Trophoblast cell (in vitro differentiated cells and primary cell): ENCODE measurements around the gene UNK.

Source experiments
- DNase-seq, 2 donors: peaks; one replicate each; pipeline ENCODE4 v3.0.0-alpha.2; 2016
- H2AFZ ChIP-seq: 2 replicates; pipeline ENCODE4 v1.6.1; 2013; ENCODE audit warnings: low read length, moderate library complexity, mild to moderate bottlenecking; ENCODE audit not compliant: insufficient read depth, poor library complexity
- H2AK5ac ChIP-seq: 2 replicates; pipeline ENCODE4 v1.6.1; 2013; ENCODE audit warnings: mild to moderate bottlenecking, low read length
- H2BK120ac ChIP-seq: 2 replicates; pipeline ENCODE4 v1.6.1; 2013; ENCODE audit warnings: low read length, mild to moderate bottlenecking, moderate library complexity; ENCODE audit not compliant: insufficient read depth, poor library complexity
- H2BK12ac ChIP-seq: 2 replicates; pipeline ENCODE4 v1.6.1; 2013; ENCODE audit warnings: mild to moderate bottlenecking, low read length, moderate library complexity
- H2BK5ac ChIP-seq: 2 replicates; pipeline ENCODE4 v1.6.1; 2013; ENCODE audit warnings: low read length, low read depth, moderate library complexity, mild to moderate bottlenecking; ENCODE audit not compliant: poor library complexity
- H3K14ac ChIP-seq: 2 replicates; pipeline ENCODE4 v1.6.1; 2013; ENCODE audit warnings: mild to moderate bottlenecking, low read length
- H3K18ac ChIP-seq: 2 replicates; pipeline ENCODE4 v1.6.1; 2013; ENCODE audit warnings: mild to moderate bottlenecking, low read length
- H3K23ac ChIP-seq: 2 replicates; pipeline ENCODE4 v1.6.1; 2013; ENCODE audit warnings: low read length
- H3K27ac ChIP-seq: 2 replicates; pipeline ENCODE4 v1.5.1; 2013; ENCODE audit warnings: low read depth, mild to moderate bottlenecking, inconsistent platforms, low read length, moderate library complexity
- H3K27me3 ChIP-seq: 2 replicates; pipeline ENCODE4 v1.6.1; 2013; ENCODE audit warnings: inconsistent platforms, mild to moderate bottlenecking, low read length, moderate library complexity; ENCODE audit not compliant: insufficient read depth
- H3K36me3 ChIP-seq, 2 experiments: 1 replicate in 1 of 2; 2 replicates in 1 of 2; pipeline ENCODE4 v1.6.1; 2013; ENCODE audit warnings: low read length in 2 of 2, mild to moderate bottlenecking in 2 of 2, moderate library complexity in 1 of 2; ENCODE audit not compliant: insufficient read depth in 2 of 2, control insufficient read depth in 1 of 2
- H3K4ac ChIP-seq: 2 replicates; pipeline ENCODE4 v1.6.1; 2013; ENCODE audit warnings: low read depth, mild to moderate bottlenecking, low read length, moderate library complexity
- H3K4me1 ChIP-seq, 2 experiments: 1 replicate in 1 of 2; 2 replicates in 1 of 2; pipeline ENCODE4 v1.6.1; 2013; ENCODE audit warnings: low read length in 2 of 2, mild to moderate bottlenecking in 2 of 2, moderate library complexity in 1 of 2; ENCODE audit not compliant: insufficient read depth in 2 of 2, control insufficient read depth in 1 of 2
- H3K4me2 ChIP-seq: 2 replicates; pipeline ENCODE4 v1.6.1; 2013; ENCODE audit warnings: inconsistent platforms, mild to moderate bottlenecking, low read length, moderate library complexity
- H3K4me3 ChIP-seq: 2 replicates; pipeline ENCODE4 v1.5.1; 2013; ENCODE audit warnings: mild to moderate bottlenecking, low read depth, low read length, inconsistent platforms
- H3K79me1 ChIP-seq: one replicate; pipeline ENCODE4 v1.6.1; 2013; ENCODE audit warnings: low read length
- H3K79me2 ChIP-seq: 2 replicates; pipeline ENCODE4 v1.6.1; 2013; ENCODE audit warnings: low read length, mild to moderate bottlenecking; ENCODE audit not compliant: control insufficient read depth, insufficient read depth, poor library complexity
- H3K9ac ChIP-seq: 2 replicates; pipeline ENCODE4 v1.6.1; 2013; ENCODE audit warnings: mild to moderate bottlenecking, low read length
- H3K9me3 ChIP-seq: 2 replicates; pipeline ENCODE4 v1.6.1; 2013; ENCODE audit warnings: low read depth, mild to moderate bottlenecking, control low read depth, inconsistent platforms, low read length; ENCODE audit not compliant: insufficient read depth
- H4K12ac ChIP-seq: 2 replicates; pipeline ENCODE4 v1.6.1; 2013; ENCODE audit warnings: low read depth, mild to moderate bottlenecking, low read length, moderate library complexity
- H4K8ac ChIP-seq: 2 replicates; pipeline ENCODE4 v1.6.1; 2013; ENCODE audit warnings: low read depth, mild to moderate bottlenecking, low read length, moderate library complexity
- H4K91ac ChIP-seq: one replicate; pipeline ENCODE4 v1.6.1; 2013; ENCODE audit warnings: low read depth, mild to moderate bottlenecking, low read length, moderate library complexity
- WGBS: extraction: QIAGEN DNeasy Blood & Tissue Kit; methylation state at CpG from one replicate; pipeline ENCODE4 v1.1.7; 2013; ENCODE audit warnings: missing lambda C conversion rate; ENCODE audit not compliant: insufficient read length, insufficient coverage; ENCODE audit errors: extremely low coverage; 5-methylcytosine and 5-hydroxymethylcytosine counted together

The UNK gene

GRCh38 chr17:75807861-75808260 lies 23.3 kb downstream of the UNK start:
- Histone ChIP-seq H3K4ac (no peak overlapping the region), H3K27ac (no peak overlapping the region), H4K8ac (no peak overlapping the region), H2BK12ac (peak overlapping the region; percentile 27), H3K79me1 (peaks cover 12% of the 10 kb centered on the region), H3K4me3 (no peak overlapping the region), H4K12ac (no peak overlapping the region), H4K91ac (peak overlapping the region; percentile 30), H3K79me2 (peaks cover 8% of the 10 kb centered on the region), H2BK5ac (no peak overlapping the region), H3K9me3 (no peaks in the 10 kb centered on the region), H3K14ac (no peak overlapping the region), H3K4me1 (peaks cover 18 to 19% of the 10 kb centered on the region in 2 experiments), H3K36me3 (peaks cover 26 to 30% of the 10 kb centered on the region in 2 experiments), H2BK120ac (no peak overlapping the region), H3K23ac (no peak overlapping the region), H2AK5ac (no peak overlapping the region), H3K27me3 (no peaks in the 10 kb centered on the region), H3K18ac (no peak overlapping the region), H3K9ac (no peak overlapping the region), H3K4me2 (no peak overlapping the region), H2AFZ (no peak overlapping the region)
- no peak for DNase-seq
- no CpG with 5 or more reads among the region's 3 CpGs for WGBS

DNA sequence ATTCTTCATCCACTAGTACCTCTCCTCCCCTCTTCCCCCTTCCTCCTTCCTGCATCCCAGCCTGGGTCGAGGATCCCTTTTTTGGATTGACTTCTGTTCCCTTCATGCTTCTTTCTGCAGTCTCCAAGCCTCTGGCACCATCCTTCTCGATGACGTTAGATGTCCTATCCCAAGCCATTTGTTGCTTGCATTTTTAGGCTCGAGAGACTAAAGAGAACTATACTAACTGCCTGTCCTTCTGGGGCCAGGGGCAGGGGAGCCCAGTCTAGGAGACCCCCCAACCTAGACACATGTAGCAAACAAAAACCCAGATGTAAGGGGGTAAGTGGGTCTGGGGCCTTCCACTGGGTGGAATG lies 23.9 kb downstream of the UNK start:
- no peak overlapping the region for H3K4me3 ChIP-seq
- H3K79me2 ChIP-seq, result peaks cover 8% of the 10 kb centered on the region
- H3K14ac ChIP-seq, result peak overlapping the region; percentile 45
- H2AFZ ChIP-seq, result peak overlapping the region; percentile 35
- H2BK12ac ChIP-seq, result peak overlapping the region; percentile 63
- peaks cover 18 to 19% of the 10 kb centered on the region in 2 experiments for H3K4me1 ChIP-seq
- H4K8ac ChIP-seq, result no peak overlapping the region
- H3K4ac ChIP-seq, result peak overlapping the region; percentile 25
- WGBS, result no CpG with 5 or more reads among the region's 4 CpGs
- peak overlapping the region; percentile 30 for H4K91ac ChIP-seq
- no peak for DNase-seq
- no peak overlapping the region for H3K9ac ChIP-seq
- H3K79me1 ChIP-seq, result peaks cover 12% of the 10 kb centered on the region
- H2BK5ac ChIP-seq, result peak overlapping the region; percentile 45
- peak overlapping the region; percentile 82 for H3K27ac ChIP-seq
- no peaks in the 10 kb centered on the region for H3K27me3 ChIP-seq
- no peak overlapping the region for H4K12ac ChIP-seq
- H3K9me3 ChIP-seq, result no peaks in the 10 kb centered on the region
- H2BK120ac ChIP-seq, result peak overlapping the region; percentile 58
- H3K4me2 ChIP-seq, result no peak overlapping the region
- no peak overlapping the region for H3K23ac ChIP-seq
- peak overlapping the region; percentile 55 for H3K18ac ChIP-seq
- H3K36me3 ChIP-seq, result peaks cover 33 to 37% of the 10 kb centered on the region in 2 experiments
- H2AK5ac ChIP-seq, result peak overlapping the region; percentile 53

DNA sequence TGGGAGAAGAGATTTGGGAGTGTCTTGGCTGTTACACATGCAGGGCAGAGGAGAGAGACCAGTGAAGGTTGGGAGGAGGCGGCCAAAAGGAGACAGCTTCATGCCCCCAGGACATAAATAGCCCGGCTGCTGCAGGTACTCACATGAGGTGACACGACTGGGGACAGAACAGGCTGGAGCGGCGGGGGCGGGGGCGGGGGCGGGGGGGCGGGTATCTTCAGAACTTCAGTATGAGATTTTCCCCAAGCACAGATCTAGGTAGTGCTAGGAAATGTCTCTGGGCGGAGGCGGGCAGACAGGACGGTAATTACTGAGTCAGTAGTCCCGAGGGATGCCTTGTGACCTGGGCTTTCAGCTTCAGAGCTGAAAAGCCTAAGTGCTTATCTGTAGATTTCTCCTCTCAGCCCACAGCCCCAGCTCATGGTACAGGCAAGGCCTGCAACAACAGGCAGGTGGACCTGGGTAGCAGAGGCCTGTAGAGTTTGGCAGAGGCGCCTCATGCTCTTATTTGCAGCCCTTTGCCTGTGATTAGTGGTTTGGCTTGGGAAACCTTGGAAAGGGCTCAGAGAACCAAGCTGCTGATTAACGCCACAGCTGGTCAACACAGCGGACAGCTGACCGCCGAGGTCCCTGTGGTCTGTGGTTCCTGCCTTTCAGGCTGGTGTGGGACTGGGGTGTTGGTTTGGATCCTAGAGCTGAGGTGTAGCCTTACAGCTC lies 24.5 kb downstream of the UNK start:
- peak overlapping the region; percentile 83 for H3K27ac ChIP-seq
- H3K36me3 ChIP-seq, result peaks cover 38 to 42% of the 10 kb centered on the region in 2 experiments
- peaks cover 8% of the 10 kb centered on the region for H3K79me2 ChIP-seq
- no CpG with 5 or more reads among the region's 18 CpGs for WGBS
- H3K4me1 ChIP-seq, result peaks cover 18 to 19% of the 10 kb centered on the region in 2 experiments
- H3K9ac ChIP-seq, result peak overlapping the region; percentile 4
- peak overlapping the region; percentile 53 for H2AK5ac ChIP-seq
- H2BK12ac ChIP-seq, result peak overlapping the region; percentile 63
- H4K8ac ChIP-seq, result peak overlapping the region; percentile 45
- H2BK5ac ChIP-seq, result peak overlapping the region; percentile 74
- peak overlapping the region; percentile 15 for H3K4ac ChIP-seq
- H3K23ac ChIP-seq, result no peak overlapping the region
- no peak overlapping the region for H3K4me3 ChIP-seq
- peak overlapping the region; percentile 44 for H3K14ac ChIP-seq
- no peaks in the 10 kb centered on the region for H3K27me3 ChIP-seq
- H4K91ac ChIP-seq, result peak overlapping the region; percentile 80
- no peak overlapping the region for H4K12ac ChIP-seq
- H3K9me3 ChIP-seq, result no peaks in the 10 kb centered on the region
- peak overlapping the region; percentile 69 for H3K18ac ChIP-seq
- peak overlapping the region; percentile 73 for H2BK120ac ChIP-seq
- H3K4me2 ChIP-seq, result no peak overlapping the region
- H2AFZ ChIP-seq, result peak overlapping the region; percentile 17
- DNase-seq, result peak; percentile 93 to 95
- peaks cover 12% of the 10 kb centered on the region for H3K79me1 ChIP-seq

DNA sequence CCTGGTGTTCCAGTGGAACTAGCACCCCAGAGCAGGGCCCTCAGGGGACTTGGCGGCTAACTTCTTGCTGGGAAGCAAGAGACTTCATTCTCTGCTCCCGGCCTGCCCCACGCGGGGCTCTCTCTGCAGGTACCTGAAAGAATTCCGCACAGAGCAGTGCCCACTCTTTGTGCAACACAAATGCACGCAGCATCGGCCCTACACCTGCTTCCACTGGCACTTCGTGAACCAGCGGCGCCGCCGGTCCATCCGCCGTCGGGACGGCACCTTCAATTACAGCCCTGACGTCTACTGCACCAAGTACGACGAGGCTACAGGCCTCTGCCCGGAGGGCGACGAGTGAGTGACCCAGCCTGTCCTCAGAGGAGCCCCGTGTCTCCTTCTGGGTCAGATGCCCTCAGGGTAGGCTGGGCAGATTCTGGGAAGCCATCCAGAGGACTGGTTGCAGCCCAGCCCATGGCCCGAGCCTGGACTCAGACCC lies 25.1 kb downstream of the UNK start:
- Histone ChIP-seq H4K91ac (peak overlapping the region; percentile 80), H3K9ac (peak overlapping the region; percentile 4), H3K4me1 (peaks cover 22 to 23% of the 10 kb centered on the region in 2 experiments), H4K12ac (no peak overlapping the region), H3K79me2 (peaks cover 8% of the 10 kb centered on the region), H3K9me3 (no peaks in the 10 kb centered on the region), H2BK5ac (peak overlapping the region; percentile 74), H3K14ac (peak overlapping the region; percentile 56), H3K36me3 (peaks cover 41 to 46% of the 10 kb centered on the region in 2 experiments), H2BK120ac (peak overlapping the region; percentile 73), H3K4me3 (no peak overlapping the region), H3K4ac (peak overlapping the region; percentile 15), H3K4me2 (no peak overlapping the region), H3K18ac (peak overlapping the region; percentile 69), H3K27me3 (no peaks in the 10 kb centered on the region), H2BK12ac (peak overlapping the region; percentile 37), H3K27ac (peak overlapping the region; percentile 83), H3K23ac (no peak overlapping the region), H3K79me1 (peaks cover 15% of the 10 kb centered on the region), H2AFZ (peak overlapping the region; percentile 17), H4K8ac (peak overlapping the region; percentile 45), H2AK5ac (peak overlapping the region; percentile 45)
- no CpG with 5 or more reads among the region's 24 CpGs for WGBS
- peak; percentile 47 to 70 for DNase-seq
